ENCODE data around the gene GRID2.

GRID2 gene

GRCh38 chr4:92263010-92263409 lies 40.8 kb upstream of the GRID2 start:
- H3K27ac ChIP-seq = no peak overlapping the region
- TF ChIP-seq ZFX (IDR thresholded peaks at IDR 0.05) (no peak), CTCF (conservative IDR thresholded peaks at IDR 0.05) (no peak)

GRCh38 chr4:92263575-92263974 lies 40.2 kb upstream of the GRID2 start:
- TF ChIP-seq CTCF (conservative IDR thresholded peaks at IDR 0.05) (no peak), ZFX (IDR thresholded peaks at IDR 0.05) (no peak)

GRCh38 chr4:92264163-92264562 lies 39.6 kb upstream of the GRID2 start:
- no peak for TF ChIP-seq CTCF (conservative IDR thresholded peaks at IDR 0.05)
- no peak for TF ChIP-seq ZFX (IDR thresholded peaks at IDR 0.05)
- no peak overlapping the region for H3K27ac ChIP-seq

More at GRCh38 chr4:92263575-92263974, 40.2 kb upstream of the GRID2 start:
- H3K27ac ChIP-seq = no peak overlapping the region

- no peak overlapping the region for H3K27ac ChIP-seq
- TF ChIP-seq CTCF (conservative IDR thresholded peaks at IDR 0.05) (no peak), ZFX (IDR thresholded peaks at IDR 0.05) (no peak)
Observed at GRCh38 chr4:92265021-92265420, 38.7 kb upstream of the GRID2 start.

GRCh38 chr4:92265798-92266197 lies 38.0 kb upstream of the GRID2 start:
- H3K27ac ChIP-seq = no peak overlapping the region
- TF ChIP-seq CTCF (conservative IDR thresholded peaks at IDR 0.05) = no peak
- TF ChIP-seq ZFX (IDR thresholded peaks at IDR 0.05) = no peak

- H3K27ac ChIP-seq = no peak overlapping the region
- TF ChIP-seq ZFX (IDR thresholded peaks at IDR 0.05) (no peak), CTCF (conservative IDR thresholded peaks at IDR 0.05) (no peak)
Observed at GRCh38 chr4:92266521-92266920, 37.2 kb upstream of the GRID2 start.

GRCh38 chr4:92268642-92269041 lies 35.1 kb upstream of the GRID2 start:
- TF ChIP-seq CTCF (conservative IDR thresholded peaks at IDR 0.05) = no peak
- no peak overlapping the region for H3K27ac ChIP-seq
